K562 (cell line): ENCODE results near the gene SLC43A1. TPM values are rescaled to one million over a fixed set of nuclear protein-coding genes. Genes with fewer than 3 reads are reported as not detected.

Source experiments
- ATF1 ChIP-seq, 2 experiments: fragments of 450-650 bp in 1 of 2; IDR thresholded peaks; 2 replicates each; pipeline ENCODE4 v1.6.1; 2016; ENCODE audit warnings: missing compliant biosample characterization in 1 of 2, missing genetic modification characterization in 1 of 2
- BACH1 ChIP-seq: fragments of 200-800 bp; sonication (Bioruptor generic); IDR thresholded peaks from 2 replicates; pipeline ENCODE4 v1.6.1; 2016; ENCODE audit warnings: missing genetic modification characterization, missing compliant biosample characterization
- BMI1 ChIP-seq: fragments of 150-350 bp; IDR thresholded peaks from 2 replicates; pipeline ENCODE4 v1.6.1; 2014; ENCODE audit warnings: low read length
- ETV5 ChIP-seq: sonication (generic); formaldehyde crosslinking; IDR thresholded peaks from 2 replicates; pipeline ENCODE4 v1.4.0; 2020; ENCODE audit warnings: low read depth, mild to moderate bottlenecking, missing genetic modification reagents
- NBN ChIP-seq: fragments of 450-650 bp; IDR thresholded peaks from 2 replicates; pipeline ENCODE4 v1.6.1; 2016; ENCODE audit warnings: low read depth, mild to moderate bottlenecking
- RBBP5 ChIP-seq: fragments of 200-600 bp; sonication (generic); IDR thresholded peaks from 2 replicates; pipeline ENCODE4 v1.6.1; 2012; ENCODE audit warnings: borderline replicate concordance, mild to moderate bottlenecking, low read length, control low read depth, inconsistent platforms; ENCODE audit not compliant: insufficient read depth, poor library complexity, severe bottlenecking
- ZNF354B ChIP-seq: fragments of 250-450 bp; sonication (Bioruptor Pico); IDR thresholded peaks from 2 replicates; pipeline ENCODE4 v1.4.0; 2020
- polyA plus RNA-seq, 8 experiments: library from polyadenylated mRNA; depleted of rRNA in 4 of 8; stranded (reverse) in 5 of 8; unstranded in 3 of 8; fragments of >200 nt; fragmentation: Nextera tagmentation in 2 of 8; fragmentation: Illumina TruSeq in 1 of 8; extraction: Ambion mirVana in 2 of 8; extraction: Trizol in 1 of 8; gene quantifications; 2 replicates each; pipeline versions ENCODE4 v1.2.1 to v1.2.3, GENCODE V29; 2011 to 2014; ENCODE audit warnings: inconsistent platforms in 1 of 8, missing spikeins in 1 of 8
- total RNA-seq, 7 experiments: library from RNA; depleted of rRNA in 6 of 7; stranded (reverse); fragments of >200 nt in 6 of 7; fragmentation: Illumina TruSeq in 2 of 7; extraction: Trizol in 2 of 7; gene quantifications; 2 replicates each; pipeline versions ENCODE4 v1.2.1 to v1.2.3, GENCODE V29; 2011 to 2021; ENCODE audit warnings: low replicate concordance in 1 of 7
- TF ChIP-seq, protein P1 (sequence below), 2 experiments: IDR thresholded peaks in 1 of 2; conservative IDR thresholded peaks in 1 of 2; 2 replicates each; pipeline ENCODE4 v1.6.1; 2016; ENCODE audit warnings: low read depth in 2 of 2, mild to moderate bottlenecking in 1 of 2, missing compliant biosample characterization in 1 of 2, missing genetic modification characterization in 1 of 2, moderate library complexity in 1 of 2
- TF ChIP-seq, protein P2 (sequence below): fragments of 450-650 bp; formaldehyde crosslinking; IDR thresholded peaks from 2 replicates; pipeline ENCODE4 v1.4.0; 2020; ENCODE audit warnings: mild to moderate bottlenecking, moderate library complexity
- TF ChIP-seq, protein P3 (sequence below): sonication (generic); formaldehyde crosslinking; IDR thresholded peaks from 2 replicates; pipeline ENCODE4 v1.8.0; 2022; ENCODE audit warnings: mild to moderate bottlenecking, missing genetic modification reagents, borderline replicate concordance
- TF ChIP-seq, protein P4 (sequence below): fragments of 250-450 bp; sonication (Bioruptor Pico); IDR thresholded peaks from 2 replicates; pipeline ENCODE4 v1.4.0; 2020; ENCODE audit warnings: mild to moderate bottlenecking, moderate library complexity

Gene SLC43A1
- total and polyA plus RNA-seq, 9 of the 15 experiments (the other 6 are each of a cell fraction or from before 2014, with no cell fraction given): 2.6 to 41.8 (median 24.6) TPM

DNA sequence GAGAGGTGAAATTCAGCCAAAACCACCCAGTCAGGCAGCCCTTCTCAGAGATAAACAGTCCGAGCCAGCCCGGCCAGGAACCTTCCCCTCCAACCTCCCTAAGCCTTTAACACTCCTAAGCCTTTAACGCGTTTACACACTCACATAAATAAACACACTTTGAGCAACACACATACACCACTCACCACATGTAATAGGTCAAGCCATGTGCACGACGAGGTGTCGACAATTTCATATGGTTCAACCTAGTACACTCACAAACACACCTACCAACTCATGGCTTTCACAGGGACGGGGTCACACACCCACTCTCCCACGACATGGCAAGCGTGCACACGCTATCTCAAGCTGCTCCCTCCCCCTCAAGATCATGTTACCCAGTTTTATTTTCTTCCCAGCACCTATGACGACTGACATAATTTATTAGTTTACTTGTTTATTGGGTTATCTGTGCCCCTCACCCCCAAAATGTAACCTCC is 15.5 kb downstream of the SLC43A1 start (continued):
- TF ChIP-seq, protein P1, sequence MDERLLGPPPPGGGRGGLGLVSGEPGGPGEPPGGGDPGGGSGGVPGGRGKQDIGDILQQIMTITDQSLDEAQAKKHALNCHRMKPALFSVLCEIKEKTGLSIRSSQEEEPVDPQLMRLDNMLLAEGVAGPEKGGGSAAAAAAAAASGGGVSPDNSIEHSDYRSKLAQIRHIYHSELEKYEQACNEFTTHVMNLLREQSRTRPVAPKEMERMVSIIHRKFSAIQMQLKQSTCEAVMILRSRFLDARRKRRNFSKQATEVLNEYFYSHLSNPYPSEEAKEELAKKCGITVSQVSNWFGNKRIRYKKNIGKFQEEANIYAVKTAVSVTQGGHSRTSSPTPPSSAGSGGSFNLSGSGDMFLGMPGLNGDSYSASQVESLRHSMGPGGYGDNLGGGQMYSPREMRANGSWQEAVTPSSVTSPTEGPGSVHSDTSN (CRISPR knock-in tag; IDR thresholded peaks at IDR 0.05; ENCODE audit: low read depth): no peak
- TF ChIP-seq, protein P1 (tag; conservative IDR thresholded peaks at IDR 0.05; ENCODE audit: low read depth): peak; percentile 67
- TF ChIP-seq, protein P2, sequence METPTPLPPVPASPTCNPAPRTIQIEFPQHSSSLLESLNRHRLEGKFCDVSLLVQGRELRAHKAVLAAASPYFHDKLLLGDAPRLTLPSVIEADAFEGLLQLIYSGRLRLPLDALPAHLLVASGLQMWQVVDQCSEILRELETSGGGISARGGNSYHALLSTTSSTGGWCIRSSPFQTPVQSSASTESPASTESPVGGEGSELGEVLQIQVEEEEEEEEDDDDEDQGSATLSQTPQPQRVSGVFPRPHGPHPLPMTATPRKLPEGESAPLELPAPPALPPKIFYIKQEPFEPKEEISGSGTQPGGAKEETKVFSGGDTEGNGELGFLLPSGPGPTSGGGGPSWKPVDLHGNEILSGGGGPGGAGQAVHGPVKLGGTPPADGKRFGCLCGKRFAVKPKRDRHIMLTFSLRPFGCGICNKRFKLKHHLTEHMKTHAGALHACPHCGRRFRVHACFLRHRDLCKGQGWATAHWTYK (CRISPR knock-in tag): 0 out of 2 replicates have a peak, but pooled peaks have one; percentile 43
- no peak for TF ChIP-seq ATF1 (CRISPR knock-in tag; IDR thresholded peaks at IDR 0.05)
- peak; percentile 24; the same call in 1 of the 2 replicates for TF ChIP-seq ATF1 (tag; IDR thresholded peaks at IDR 0.05)
- no peak for TF ChIP-seq ZNF354B (CRISPR knock-in tag)
- TF ChIP-seq, protein P3, sequence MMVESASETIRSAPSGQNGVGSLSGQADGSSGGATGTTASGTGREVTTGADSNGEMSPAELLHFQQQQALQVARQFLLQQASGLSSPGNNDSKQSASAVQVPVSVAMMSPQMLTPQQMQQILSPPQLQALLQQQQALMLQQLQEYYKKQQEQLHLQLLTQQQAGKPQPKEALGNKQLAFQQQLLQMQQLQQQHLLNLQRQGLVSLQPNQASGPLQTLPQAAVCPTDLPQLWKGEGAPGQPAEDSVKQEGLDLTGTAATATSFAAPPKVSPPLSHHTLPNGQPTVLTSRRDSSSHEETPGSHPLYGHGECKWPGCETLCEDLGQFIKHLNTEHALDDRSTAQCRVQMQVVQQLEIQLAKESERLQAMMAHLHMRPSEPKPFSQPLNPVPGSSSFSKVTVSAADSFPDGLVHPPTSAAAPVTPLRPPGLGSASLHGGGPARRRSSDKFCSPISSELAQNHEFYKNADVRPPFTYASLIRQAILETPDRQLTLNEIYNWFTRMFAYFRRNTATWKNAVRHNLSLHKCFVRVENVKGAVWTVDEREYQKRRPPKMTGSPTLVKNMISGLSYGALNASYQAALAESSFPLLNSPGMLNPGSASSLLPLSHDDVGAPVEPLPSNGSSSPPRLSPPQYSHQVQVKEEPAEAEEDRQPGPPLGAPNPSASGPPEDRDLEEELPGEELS (CRISPR knock-in tag): 0 out of 2 replicates have a peak, but pooled peaks have one; percentile 15
- no peak for TF ChIP-seq BMI1
- no peak for TF ChIP-seq RBBP5
- TF ChIP-seq NBN: peak; percentile 24; the same call in 1 of the 2 replicates
- no peak for TF ChIP-seq ETV5 (CRISPR knock-in tag)
- TF ChIP-seq, protein P4, sequence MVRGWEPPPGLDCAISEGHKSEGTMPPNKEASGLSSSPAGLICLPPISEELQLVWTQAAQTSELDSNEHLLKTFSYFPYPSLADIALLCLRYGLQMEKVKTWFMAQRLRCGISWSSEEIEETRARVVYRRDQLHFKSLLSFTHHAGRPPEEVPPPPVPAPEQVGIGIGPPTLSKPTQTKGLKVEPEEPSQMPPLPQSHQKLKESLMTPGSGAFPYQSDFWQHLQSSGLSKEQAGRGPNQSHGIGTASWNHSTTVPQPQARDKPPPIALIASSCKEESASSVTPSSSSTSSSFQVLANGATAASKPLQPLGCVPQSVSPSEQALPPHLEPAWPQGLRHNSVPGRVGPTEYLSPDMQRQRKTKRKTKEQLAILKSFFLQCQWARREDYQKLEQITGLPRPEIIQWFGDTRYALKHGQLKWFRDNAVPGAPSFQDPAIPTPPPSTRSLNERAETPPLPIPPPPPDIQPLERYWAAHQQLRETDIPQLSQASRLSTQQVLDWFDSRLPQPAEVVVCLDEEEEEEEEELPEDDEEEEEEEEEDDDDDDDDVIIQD: no peak
- no peak for TF ChIP-seq BACH1 (tag)
